ENCODE data around the gene FKBP9. TPM values are rescaled to one million over a fixed set of nuclear protein-coding genes. Genes with fewer than 3 reads are reported as not detected.

The FKBP9 gene, protein sequence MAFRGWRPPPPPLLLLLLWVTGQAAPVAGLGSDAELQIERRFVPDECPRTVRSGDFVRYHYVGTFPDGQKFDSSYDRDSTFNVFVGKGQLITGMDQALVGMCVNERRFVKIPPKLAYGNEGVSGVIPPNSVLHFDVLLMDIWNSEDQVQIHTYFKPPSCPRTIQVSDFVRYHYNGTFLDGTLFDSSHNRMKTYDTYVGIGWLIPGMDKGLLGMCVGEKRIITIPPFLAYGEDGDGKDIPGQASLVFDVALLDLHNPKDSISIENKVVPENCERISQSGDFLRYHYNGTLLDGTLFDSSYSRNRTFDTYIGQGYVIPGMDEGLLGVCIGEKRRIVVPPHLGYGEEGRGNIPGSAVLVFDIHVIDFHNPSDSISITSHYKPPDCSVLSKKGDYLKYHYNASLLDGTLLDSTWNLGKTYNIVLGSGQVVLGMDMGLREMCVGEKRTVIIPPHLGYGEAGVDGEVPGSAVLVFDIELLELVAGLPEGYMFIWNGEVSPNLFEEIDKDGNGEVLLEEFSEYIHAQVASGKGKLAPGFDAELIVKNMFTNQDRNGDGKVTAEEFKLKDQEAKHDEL
- total RNA-seq = 346 and 372 TPM in 2 replicates

DNA sequence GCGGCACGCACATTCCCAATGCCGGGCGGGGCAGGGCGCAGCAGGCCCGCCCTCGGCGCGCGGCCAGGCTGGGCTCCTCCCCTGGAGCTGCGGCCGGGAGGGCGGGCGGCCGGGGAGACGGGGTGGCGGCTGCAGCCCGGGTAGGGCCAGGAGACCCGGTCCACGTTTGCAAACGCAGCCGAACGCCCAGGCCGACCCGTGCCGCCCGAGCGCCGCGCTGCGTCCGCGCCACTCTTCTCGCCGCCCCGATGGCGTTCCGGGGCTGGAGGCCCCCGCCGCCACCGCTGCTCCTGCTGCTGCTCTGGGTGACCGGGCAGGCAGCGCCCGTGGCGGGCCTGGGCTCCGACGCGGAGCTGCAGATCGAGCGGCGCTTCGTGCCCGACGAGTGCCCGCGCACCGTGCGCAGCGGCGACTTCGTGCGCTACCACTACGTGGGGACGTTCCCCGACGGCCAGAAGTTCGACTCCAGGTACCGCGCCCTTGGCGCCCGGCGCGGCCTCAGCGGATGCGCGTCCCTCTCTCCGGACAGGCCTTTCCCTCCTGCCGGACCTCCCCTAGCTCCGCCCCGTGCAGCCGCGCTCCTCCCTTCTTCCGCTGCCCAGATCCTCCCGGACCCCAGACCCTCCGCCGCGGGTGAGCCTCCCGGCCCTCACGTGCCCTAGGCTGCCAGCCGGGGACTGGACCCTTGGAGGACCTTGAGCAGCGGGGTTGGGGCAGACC lies at the start of gene FKBP9:
Gene FKBP9 (plus strand): TSS at position 115 of the 720 bp plus-strand sequence. CDS start 134 bp downstream, at position 249.

Other genes with a start within 250 kb of the FKBP9 start
- gene KBTBD2, start 65.7 kb upstream of the FKBP9 start, total RNA-seq = 28.4 and 38.8 TPM in 2 replicates
- gene NT5C3A, start 105.3 kb downstream of the FKBP9 start, total RNA-seq = 11.9 and 21.1 TPM in 2 replicates
- gene RP9, start 152.0 kb downstream of the FKBP9 start, total RNA-seq = 6.8 and 7.7 TPM in 2 replicates
- 29.4 and 29.8 TPM in 2 replicates for gene BBS9, start 172.1 kb downstream of the FKBP9 start, total RNA-seq

All from smooth muscle cell of trachea (primary cell).